Thyroid gland (tissue), 4 donors: ENCODE measurements around the gene KPNA1. TPM values are rescaled to one million over a fixed set of nuclear protein-coding genes. Genes with fewer than 3 reads are reported as not detected.

Source experiments
- DNase-seq, 2 donors: peaks; one replicate each; pipeline ENCODE4 v3.0.0-alpha.2; 2019
- H3K27ac ChIP-seq, 3 donors: fragments of 200-600 bp; sonication (generic); 1 replicate in 2 of 3; 2 replicates in 1 of 3; pipeline ENCODE4 v1.5.1; 2016 to 2019; ENCODE audit warnings: mild to moderate bottlenecking in 1 of 3, moderate library complexity in 1 of 3
- H3K27me3 ChIP-seq: fragments of 200-600 bp; sonication (generic); one replicate; pipeline ENCODE4 v1.5.1; 2019
- H3K36me3 ChIP-seq, 2 donors: fragments of 200-600 bp; sonication (generic); one replicate each; pipeline ENCODE4 v1.5.1; 2016 to 2019
- H3K4me1 ChIP-seq, 2 donors: fragments of 200-600 bp; sonication (generic); one replicate each; pipeline ENCODE4 v1.5.1; 2017 to 2019
- H3K4me3 ChIP-seq, 3 donors: fragments of 200-600 bp; sonication (generic); replicated peaks in 1 of 3; 1 replicate in 2 of 3; 2 replicates in 1 of 3; pipeline ENCODE4 v1.5.1; 2016; ENCODE audit warnings: mild to moderate bottlenecking in 1 of 3
- H3K9me3 ChIP-seq: fragments of 200-600 bp; sonication (generic); one replicate; pipeline ENCODE4 v1.5.1; 2017
- CTCF ChIP-seq, 6 experiments: fragments of 200-600 bp in 3 of 6; fragments of 450-650 bp in 3 of 6; sonication (generic) in 3 of 6; IDR thresholded peaks; one replicate each; pipeline ENCODE4 v1.5.1; 2016 to 2019; ENCODE audit warnings: antibody characterized with exemption in 6 of 6, mild to moderate bottlenecking in 2 of 6, inconsistent platforms in 1 of 6, moderate library complexity in 1 of 6
- POLR2A ChIP-seq, 2 donors: fragments of 450-650 bp; IDR thresholded peaks; one replicate each; pipeline ENCODE4 v1.6.1; 2017; ENCODE audit warnings: antibody characterized with exemption in 2 of 2, mild to moderate bottlenecking in 2 of 2, moderate library complexity in 1 of 2
- WGBS, 2 donors: methylation state at CpG; one replicate each; pipeline ENCODE4 v1.1.5; 2017; 5-methylcytosine and 5-hydroxymethylcytosine counted together
- intact Hi-C: fragments of 100-400 bp; cut with DNase I; formaldehyde crosslinking; loops from one replicate; pipeline ENCODE4 v1.15.1; 2023
- total RNA-seq, 4 donors: library from RNA; depleted of rRNA; stranded (reverse); fragments of >200 nt; gene quantifications; one replicate each; pipeline ENCODE4 v1.2.3, GENCODE V29; 2016

The KPNA1 gene
- total RNA-seq, 4 donors from 2014 or later: 33.8 to 61.8 (median 40.9) TPM

DNA sequence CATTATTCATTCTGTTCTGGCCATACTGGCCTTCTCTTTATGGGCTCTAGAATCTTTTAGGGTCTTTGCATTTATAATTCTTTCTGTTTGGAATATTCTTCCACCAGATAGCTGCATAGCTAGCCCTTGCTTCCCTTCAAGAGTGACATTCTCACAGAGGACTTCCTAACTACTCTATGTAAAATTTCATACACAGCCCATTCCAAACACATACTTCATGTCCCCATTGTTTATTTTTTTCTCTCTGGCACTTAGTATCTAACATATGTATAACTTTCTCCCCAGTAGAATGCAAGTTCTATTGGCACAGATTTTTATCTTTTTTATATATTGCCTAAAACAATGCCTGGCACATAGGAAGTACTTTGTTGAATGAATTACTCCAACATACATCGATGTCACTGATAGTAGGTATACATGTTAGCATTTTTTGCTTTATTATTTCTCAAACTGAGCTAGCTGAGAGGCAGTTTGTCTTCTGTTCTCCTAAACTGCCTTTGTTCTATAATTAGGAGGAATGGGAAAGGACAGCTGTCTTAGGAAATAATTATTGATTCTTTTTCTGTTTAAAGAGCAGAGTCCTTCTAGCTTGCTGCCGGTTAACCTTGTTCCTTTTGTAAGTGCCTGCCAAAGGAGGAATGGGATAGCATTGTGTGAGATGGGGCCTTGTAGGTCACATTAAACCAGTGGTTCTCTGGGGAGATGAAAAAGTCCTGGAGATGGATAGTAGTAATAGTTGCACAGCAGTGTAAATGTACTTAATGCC is 122.9 kb downstream of the KPNA1 start:
- no peak overlapping the region for H3K4me3 ChIP-seq
- H3K9me3 ChIP-seq: no peaks in the 10 kb centered on the region
- intact Hi-C loops: no loop called here
- TF ChIP-seq CTCF (IDR thresholded peaks at IDR 0.05) (no peak), POLR2A (IDR thresholded peaks at IDR 0.05) (no peak)
- no peaks in the 10 kb centered on the region for H3K27me3 ChIP-seq
- H3K27ac ChIP-seq: no peak overlapping the region
- H3K4me1 ChIP-seq: no peaks in the 10 kb centered on the region
- 36 to 66% methylated on average over 2 of the region's 2 CpGs for WGBS, 2 donors
- no peaks in the 10 kb centered on the region for H3K36me3 ChIP-seq
- DNase-seq: no peak

GRCh38 chr3:122390665-122391064 is 124.1 kb downstream of the KPNA1 start:
- no peak for TF ChIP-seq POLR2A (IDR thresholded peaks at IDR 0.05)
- no peak for TF ChIP-seq CTCF (IDR thresholded peaks at IDR 0.05)
- DNase-seq: no peak
- Histone ChIP-seq H3K36me3 (no peaks in the 10 kb centered on the region), H3K9me3 (no peaks in the 10 kb centered on the region), H3K4me1 (no peaks in the 10 kb centered on the region), H3K27me3 (no peaks in the 10 kb centered on the region), H3K27ac (no peak overlapping the region), H3K4me3 (no peak overlapping the region)
- intact Hi-C loops: no loop called here
- 63 to 66% methylated on average over 4 of the region's 4 CpGs for WGBS, 2 donors

GRCh38 chr3:122389892-122390291 is 124.8 kb downstream of the KPNA1 start:
- no peak overlapping the region for H3K4me3 ChIP-seq
- no peaks in the 10 kb centered on the region for H3K27me3 ChIP-seq
- DNase-seq: no peak
- no peaks in the 10 kb centered on the region for H3K9me3 ChIP-seq
- H3K36me3 ChIP-seq: no peaks in the 10 kb centered on the region
- no peak overlapping the region for H3K27ac ChIP-seq
- TF ChIP-seq POLR2A (IDR thresholded peaks at IDR 0.05) (no peak), CTCF (IDR thresholded peaks at IDR 0.05) (no peak)
- intact Hi-C loops: loop anchor here (10.0 kb wide), 1 partner anchor 285 kb away; no protein-coding TSS in a partner anchor
- WGBS, 2 donors: 91 to 93% methylated on average over 4 of the region's 4 CpGs
- peaks cover 0 to under 1% of the 10 kb centered on the region in 2 donors for H3K4me1 ChIP-seq

DNA sequence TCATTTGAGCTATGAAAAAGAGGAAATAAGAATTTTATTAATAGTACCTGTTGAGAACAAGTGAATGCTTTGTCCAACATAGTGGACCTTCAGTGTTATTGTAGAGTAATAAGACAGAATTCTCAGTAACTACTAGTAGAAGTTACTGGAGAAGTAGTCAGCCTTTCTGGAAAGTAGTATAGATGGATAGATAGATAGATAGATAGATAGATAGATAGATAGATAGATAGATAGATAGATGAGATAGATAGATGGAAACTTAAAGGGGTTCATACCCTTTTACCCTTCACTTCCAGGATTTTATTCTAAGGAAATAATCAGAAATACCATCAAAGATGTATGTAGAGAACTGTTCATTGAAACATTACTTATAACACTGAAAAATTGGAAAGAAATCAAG is 125.5 kb downstream of the KPNA1 start:
- H3K4me1 ChIP-seq: peaks cover 0 to 4% of the 10 kb centered on the region in 2 donors
- DNase-seq: no peak
- H3K36me3 ChIP-seq: no peaks in the 10 kb centered on the region
- no peaks in the 10 kb centered on the region for H3K9me3 ChIP-seq
- TF ChIP-seq POLR2A (IDR thresholded peaks at IDR 0.05) (no peak), CTCF (IDR thresholded peaks at IDR 0.05) (no peak)
- intact Hi-C loops: loop anchor here (10.0 kb wide), 1 partner anchor 286 kb away; no protein-coding TSS in a partner anchor
- no peaks in the 10 kb centered on the region for H3K27me3 ChIP-seq
- no peak overlapping the region for H3K27ac ChIP-seq
- no peak overlapping the region for H3K4me3 ChIP-seq

- Histone ChIP-seq H3K9me3 (no peaks in the 10 kb centered on the region), H3K4me1 (peaks cover 0 to 4% of the 10 kb centered on the region in 2 donors), H3K36me3 (no peaks in the 10 kb centered on the region), H3K27ac (no peak overlapping the region), H3K4me3 (no peak overlapping the region), H3K27me3 (no peaks in the 10 kb centered on the region)
- 84 to 93% methylated on average over 3 of the region's 3 CpGs for WGBS, 2 donors
- intact Hi-C loops: loop anchor here (10.0 kb wide), 1 partner anchor 287 kb away; no protein-coding TSS in a partner anchor
- TF ChIP-seq POLR2A (IDR thresholded peaks at IDR 0.05) (no peak), CTCF (IDR thresholded peaks at IDR 0.05) (no peak)
- DNase-seq: no peak
These were observed 127.0 kb downstream of the KPNA1 start for GRCh38 chr3:122387709-122388108.
